DOHH2 (cell line): ENCODE measurements around the gene KCTD16.

Experiments
- H3F3A ChIP-seq: fragments of 200-600 bp; sonication (generic), shearing (Covaris generic); 2 replicates; pipeline ENCODE4 v1.6.0; 2016; ENCODE audit warnings: antibody characterized with exemption, mild to moderate bottlenecking; ENCODE audit not compliant: control insufficient read depth, insufficient read depth
- H3K27ac ChIP-seq: fragments of 200-600 bp; sonication (generic); 2 replicates; pipeline ENCODE4 v1.5.1; 2014; ENCODE audit warnings: low read depth, mild to moderate bottlenecking, low read length, moderate library complexity
- H3K27me3 ChIP-seq: fragments of 200-600 bp; sonication (generic); 2 replicates; pipeline ENCODE4 v1.6.1; 2014; ENCODE audit warnings: mild to moderate bottlenecking, low read length, mixed read lengths; ENCODE audit not compliant: control insufficient read depth
- H3K36me3 ChIP-seq: fragments of 200-600 bp; sonication (generic); 2 replicates; pipeline ENCODE4 v1.6.1; 2014; ENCODE audit warnings: mild to moderate bottlenecking, low read length, moderate library complexity, mixed read lengths; ENCODE audit not compliant: control insufficient read depth
- H3K4me1 ChIP-seq: fragments of 200-600 bp; sonication (generic); 2 replicates; pipeline ENCODE4 v1.6.1; 2014; ENCODE audit warnings: mild to moderate bottlenecking, low read length, mixed read lengths; ENCODE audit not compliant: control insufficient read depth
- H3K4me2 ChIP-seq: fragments of 200-600 bp; sonication (generic); 2 replicates; pipeline ENCODE4 v1.6.0; 2014; ENCODE audit warnings: mild to moderate bottlenecking, low read length, moderate library complexity
- H3K4me3 ChIP-seq: fragments of 200-600 bp; sonication (generic); 2 replicates; pipeline ENCODE4 v1.5.1; 2014; ENCODE audit warnings: mild to moderate bottlenecking, low read length, mixed read lengths
- H3K79me2 ChIP-seq: fragments of 200-600 bp; sonication (generic); 2 replicates; pipeline ENCODE4 v1.6.1; 2014; ENCODE audit warnings: mild to moderate bottlenecking, low read length, mixed read lengths; ENCODE audit not compliant: control insufficient read depth
- H3K9me2 ChIP-seq: fragments of 200-600 bp; sonication (generic); replicated peaks from 2 replicates; pipeline ENCODE4 v1.6.1; 2014; ENCODE audit warnings: mild to moderate bottlenecking, low read length, mixed read lengths; ENCODE audit not compliant: control insufficient read depth
- H3K9me3 ChIP-seq: fragments of 200-600 bp; sonication (generic); 2 replicates; pipeline ENCODE4 v1.6.1; 2014; ENCODE audit warnings: antibody characterized with exemption, low read length, mixed read lengths; ENCODE audit not compliant: control insufficient read depth, insufficient read depth
- H4K20me1 ChIP-seq: fragments of 200-600 bp; sonication (generic); 2 replicates; pipeline ENCODE4 v1.6.0; 2014; ENCODE audit warnings: low read depth, mild to moderate bottlenecking, antibody characterized with exemption, low read length, moderate library complexity; ENCODE audit not compliant: control insufficient read depth, insufficient read depth
- EZH2phosphoT487 ChIP-seq: fragments of 200-600 bp; sonication (generic); IDR thresholded peaks from 2 replicates; pipeline ENCODE4 v1.6.1; 2017; ENCODE audit warnings: borderline replicate concordance, mild to moderate bottlenecking, antibody characterized with exemption, low read length, moderate library complexity, mixed read lengths
- TF ChIP-seq, protein P1 (sequence below): fragments of 200-600 bp; sonication (generic); IDR thresholded peaks from one replicate; pipeline ENCODE4 v1.5.1; 2014; ENCODE audit warnings: antibody characterized with exemption, mild to moderate bottlenecking, low read depth, low read length; ENCODE audit not compliant: poor library complexity, severe bottlenecking

The KCTD16 gene

DNA sequence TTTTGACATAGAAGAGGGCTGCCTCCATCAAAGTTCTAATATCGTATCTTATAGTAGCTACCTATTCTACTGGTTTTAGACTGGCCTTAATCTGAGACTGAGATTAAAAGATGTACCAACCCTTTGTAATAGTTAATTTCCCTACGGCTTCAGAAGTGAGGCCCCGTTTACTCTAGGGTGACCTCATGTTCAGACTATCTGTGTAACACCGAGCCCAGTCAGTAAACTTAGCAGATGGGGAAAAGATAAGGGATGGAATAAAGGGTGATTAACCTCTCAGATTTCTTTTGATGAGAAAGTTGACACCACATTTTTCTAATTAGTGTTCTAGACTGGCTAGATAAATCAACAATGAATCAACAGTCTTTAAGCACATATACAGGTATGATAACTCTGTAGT is 283.1 kb downstream of the KCTD16 start:
- Histone ChIP-seq H3F3A (no peaks in the 10 kb centered on the region), H3K4me1 (no peaks in the 10 kb centered on the region), H3K4me2 (no peak overlapping the region), H3K9me3 (no peaks in the 10 kb centered on the region), H3K27ac (no peak overlapping the region), H3K9me2 (no peaks in the 10 kb centered on the region), H3K79me2 (no peaks in the 10 kb centered on the region), H3K27me3 (no peaks in the 10 kb centered on the region), H3K36me3 (no peaks in the 10 kb centered on the region), H4K20me1 (no peaks in the 10 kb centered on the region), H3K4me3 (no peak overlapping the region)
- TF ChIP-seq, protein P1, sequence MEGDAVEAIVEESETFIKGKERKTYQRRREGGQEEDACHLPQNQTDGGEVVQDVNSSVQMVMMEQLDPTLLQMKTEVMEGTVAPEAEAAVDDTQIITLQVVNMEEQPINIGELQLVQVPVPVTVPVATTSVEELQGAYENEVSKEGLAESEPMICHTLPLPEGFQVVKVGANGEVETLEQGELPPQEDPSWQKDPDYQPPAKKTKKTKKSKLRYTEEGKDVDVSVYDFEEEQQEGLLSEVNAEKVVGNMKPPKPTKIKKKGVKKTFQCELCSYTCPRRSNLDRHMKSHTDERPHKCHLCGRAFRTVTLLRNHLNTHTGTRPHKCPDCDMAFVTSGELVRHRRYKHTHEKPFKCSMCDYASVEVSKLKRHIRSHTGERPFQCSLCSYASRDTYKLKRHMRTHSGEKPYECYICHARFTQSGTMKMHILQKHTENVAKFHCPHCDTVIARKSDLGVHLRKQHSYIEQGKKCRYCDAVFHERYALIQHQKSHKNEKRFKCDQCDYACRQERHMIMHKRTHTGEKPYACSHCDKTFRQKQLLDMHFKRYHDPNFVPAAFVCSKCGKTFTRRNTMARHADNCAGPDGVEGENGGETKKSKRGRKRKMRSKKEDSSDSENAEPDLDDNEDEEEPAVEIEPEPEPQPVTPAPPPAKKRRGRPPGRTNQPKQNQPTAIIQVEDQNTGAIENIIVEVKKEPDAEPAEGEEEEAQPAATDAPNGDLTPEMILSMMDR = no peak
- TF ChIP-seq EZH2phosphoT487 = no peak

DNA sequence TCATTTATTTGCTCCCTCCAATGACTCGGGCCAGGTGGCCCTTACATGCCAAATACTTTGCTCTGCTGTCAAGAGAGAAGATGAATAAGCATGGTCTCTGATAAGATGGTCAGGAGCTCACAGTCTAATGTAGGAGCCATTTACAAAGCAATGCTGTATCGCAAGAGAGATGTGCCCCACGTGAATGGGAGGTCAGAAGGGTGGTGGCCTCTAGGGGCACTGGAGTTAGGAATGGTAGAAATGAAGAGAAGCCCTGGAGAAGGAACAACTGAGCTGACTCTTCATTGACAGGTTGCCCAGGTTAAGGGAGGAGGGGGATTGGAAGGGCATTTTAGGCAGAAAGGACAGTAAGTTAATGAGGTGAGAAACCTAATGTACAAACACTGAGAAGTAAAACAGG is 286.5 kb downstream of the KCTD16 start:
- Histone ChIP-seq H3K9me3 (no peaks in the 10 kb centered on the region), H3K9me2 (no peaks in the 10 kb centered on the region), H3K4me2 (no peak overlapping the region), H4K20me1 (no peaks in the 10 kb centered on the region), H3F3A (no peaks in the 10 kb centered on the region), H3K4me1 (no peaks in the 10 kb centered on the region), H3K27ac (no peak overlapping the region), H3K79me2 (no peaks in the 10 kb centered on the region), H3K27me3 (no peaks in the 10 kb centered on the region), H3K4me3 (no peak overlapping the region), H3K36me3 (no peaks in the 10 kb centered on the region)
- TF ChIP-seq, protein P1 = no peak
- TF ChIP-seq EZH2phosphoT487 = no peak

DNA sequence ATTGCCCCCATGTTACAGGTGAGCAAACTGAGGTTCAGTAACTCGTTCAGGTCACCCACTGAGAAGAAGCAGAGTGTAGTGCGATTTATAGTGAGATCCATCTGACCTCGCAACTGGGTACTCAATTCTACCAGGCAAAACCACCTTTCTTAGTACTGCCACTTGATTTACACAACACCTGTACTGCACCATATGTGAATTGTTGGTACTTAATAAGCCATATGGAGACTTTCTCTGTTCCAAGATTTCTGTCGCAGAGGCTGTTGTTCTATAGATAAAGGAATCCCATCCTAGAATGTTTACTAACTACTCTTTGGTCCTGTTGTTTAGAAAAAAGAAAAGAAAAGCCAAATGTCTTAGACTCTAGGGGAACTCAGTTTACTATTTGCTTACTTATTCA is 287.5 kb downstream of the KCTD16 start:
- no peak overlapping the region for H3K4me3 ChIP-seq
- no peaks in the 10 kb centered on the region for H3F3A ChIP-seq
- no peaks in the 10 kb centered on the region for H3K4me1 ChIP-seq
- H3K36me3 ChIP-seq = no peaks in the 10 kb centered on the region
- no peaks in the 10 kb centered on the region for H3K9me2 ChIP-seq
- H3K4me2 ChIP-seq = no peak overlapping the region
- no peaks in the 10 kb centered on the region for H4K20me1 ChIP-seq
- H3K79me2 ChIP-seq = no peaks in the 10 kb centered on the region
- TF ChIP-seq EZH2phosphoT487 = no peak
- TF ChIP-seq, protein P1 = no peak
- H3K9me3 ChIP-seq = no peaks in the 10 kb centered on the region
- no peaks in the 10 kb centered on the region for H3K27me3 ChIP-seq
- H3K27ac ChIP-seq = no peak overlapping the region

DNA sequence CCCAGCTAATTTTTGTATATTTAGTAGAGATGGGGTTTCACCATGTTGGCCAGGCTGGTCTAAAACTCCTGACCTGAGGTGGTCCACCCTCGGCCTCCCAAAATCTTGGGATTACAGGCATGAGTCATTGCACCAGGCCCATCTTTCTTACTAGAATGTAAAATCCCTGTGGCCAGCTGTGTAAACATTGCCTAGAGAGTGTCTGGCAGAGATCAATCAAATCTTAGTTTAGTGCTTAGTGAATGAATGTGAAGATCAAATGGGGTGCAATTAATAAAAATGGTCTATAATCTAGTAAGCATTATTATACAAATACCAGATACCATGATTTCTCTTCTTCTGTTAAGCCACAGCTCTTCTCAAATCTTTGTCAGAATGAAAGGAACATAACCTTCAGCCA is 289.9 kb downstream of the KCTD16 start:
- peaks cover 6% of the 10 kb centered on the region for H3K4me1 ChIP-seq
- H3K9me3 ChIP-seq = no peaks in the 10 kb centered on the region

More for the DNA sequence above, 289.9 kb downstream of the KCTD16 start:
- Histone ChIP-seq H3K79me2 (no peaks in the 10 kb centered on the region), H3K9me2 (no peaks in the 10 kb centered on the region), H3K36me3 (no peaks in the 10 kb centered on the region), H3F3A (no peaks in the 10 kb centered on the region), H3K27ac (no peak overlapping the region), H3K4me3 (no peak overlapping the region), H3K4me2 (no peak overlapping the region), H3K27me3 (no peaks in the 10 kb centered on the region), H4K20me1 (no peaks in the 10 kb centered on the region)
- TF ChIP-seq, protein P1 = no peak
- no peak for TF ChIP-seq EZH2phosphoT487
